ENCODE measurements around the gene CAMSAP3.

GRCh38 chr19:7560255-7560654, 35.4 kb upstream of the CAMSAP3 start:
- TF ChIP-seq EZH2 (IDR thresholded peaks at IDR 0.05; ENCODE audit: low read length, unreplicated experiment) (no peak), CTCF (conservative IDR thresholded peaks at IDR 0.05; ENCODE audit: low read depth, low read length) (no peak), EZH2phosphoT487 (IDR thresholded peaks at IDR 0.05; ENCODE audit: borderline replicate concordance, low read length) (no peak)
